Tibial nerve (tissue), 3 donors: ENCODE measurements around the gene UTRN.

ENCODE experiments used
- POLR2A ChIP-seq, 2 donors: fragments of 450-650 bp; IDR thresholded peaks; one replicate each; pipeline ENCODE4 v1.6.1; 2017; ENCODE audit warnings: antibody characterized with exemption in 2 of 2, mild to moderate bottlenecking in 2 of 2, moderate library complexity in 2 of 2
- TF ChIP-seq, protein P1 (sequence below), 5 experiments: fragments of 200-600 bp in 3 of 5; fragments of 450-650 bp in 2 of 5; sonication (generic) in 3 of 5; IDR thresholded peaks; one replicate each; pipeline ENCODE4 v1.5.1; 2016 to 2019; ENCODE audit warnings: antibody characterized with exemption in 5 of 5, mild to moderate bottlenecking in 3 of 5, moderate library complexity in 2 of 5

DNA sequence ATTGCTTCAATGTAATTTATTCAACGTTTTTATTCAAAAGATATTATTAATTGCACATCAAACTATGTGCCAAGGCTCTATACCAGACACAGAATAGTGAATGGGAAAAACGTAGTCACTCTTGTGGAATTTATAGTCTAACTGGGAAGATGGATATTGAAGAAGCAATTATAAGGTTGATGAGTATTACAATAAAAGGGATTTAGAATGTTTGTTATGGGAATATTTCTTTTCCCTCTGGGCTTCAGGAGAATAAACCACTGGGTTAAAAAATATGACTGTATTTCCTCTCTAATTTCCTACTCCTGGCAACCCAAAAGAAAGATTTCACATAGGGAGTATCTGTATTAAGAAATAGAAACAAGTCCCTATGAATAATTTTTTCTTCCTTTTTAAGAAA is 25.1 kb upstream of the UTRN start:
- no peak for TF ChIP-seq POLR2A (IDR thresholded peaks at IDR 0.05)
- TF ChIP-seq, protein P1, sequence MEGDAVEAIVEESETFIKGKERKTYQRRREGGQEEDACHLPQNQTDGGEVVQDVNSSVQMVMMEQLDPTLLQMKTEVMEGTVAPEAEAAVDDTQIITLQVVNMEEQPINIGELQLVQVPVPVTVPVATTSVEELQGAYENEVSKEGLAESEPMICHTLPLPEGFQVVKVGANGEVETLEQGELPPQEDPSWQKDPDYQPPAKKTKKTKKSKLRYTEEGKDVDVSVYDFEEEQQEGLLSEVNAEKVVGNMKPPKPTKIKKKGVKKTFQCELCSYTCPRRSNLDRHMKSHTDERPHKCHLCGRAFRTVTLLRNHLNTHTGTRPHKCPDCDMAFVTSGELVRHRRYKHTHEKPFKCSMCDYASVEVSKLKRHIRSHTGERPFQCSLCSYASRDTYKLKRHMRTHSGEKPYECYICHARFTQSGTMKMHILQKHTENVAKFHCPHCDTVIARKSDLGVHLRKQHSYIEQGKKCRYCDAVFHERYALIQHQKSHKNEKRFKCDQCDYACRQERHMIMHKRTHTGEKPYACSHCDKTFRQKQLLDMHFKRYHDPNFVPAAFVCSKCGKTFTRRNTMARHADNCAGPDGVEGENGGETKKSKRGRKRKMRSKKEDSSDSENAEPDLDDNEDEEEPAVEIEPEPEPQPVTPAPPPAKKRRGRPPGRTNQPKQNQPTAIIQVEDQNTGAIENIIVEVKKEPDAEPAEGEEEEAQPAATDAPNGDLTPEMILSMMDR (IDR thresholded peaks at IDR 0.05) = no peak
